PFSK-1 (cell line): ENCODE data around the gene DAB2IP.

Experiments
- POLR2AphosphoS5 ChIP-seq: IDR thresholded peaks from 2 replicates; pipeline ENCODE4 v1.6.1; 2012; ENCODE audit warnings: low read depth, mild to moderate bottlenecking, control low read depth, low read length, moderate library complexity
- REST ChIP-seq, 2 experiments: IDR thresholded peaks; 2 replicates each; pipeline versions ENCODE4 v1.6.1 to v1.8.0; 2011 to 2012; ENCODE audit warnings: low read depth in 2 of 2, low read length in 2 of 2, control low read depth in 1 of 2, inconsistent platforms in 1 of 2, mild to moderate bottlenecking in 1 of 2, moderate library complexity in 1 of 2; ENCODE audit not compliant: insufficient read depth in 1 of 2
- SIN3A ChIP-seq: IDR thresholded peaks from 2 replicates; pipeline ENCODE4 v1.6.1; 2012; ENCODE audit warnings: mild to moderate bottlenecking, low read length, moderate library complexity, borderline replicate concordance; ENCODE audit not compliant: insufficient read depth
- TAF1 ChIP-seq: IDR thresholded peaks from 2 replicates; pipeline ENCODE4 v1.6.1; 2012; ENCODE audit warnings: low read length, control low read depth, borderline replicate concordance; ENCODE audit not compliant: insufficient read depth

DNA sequence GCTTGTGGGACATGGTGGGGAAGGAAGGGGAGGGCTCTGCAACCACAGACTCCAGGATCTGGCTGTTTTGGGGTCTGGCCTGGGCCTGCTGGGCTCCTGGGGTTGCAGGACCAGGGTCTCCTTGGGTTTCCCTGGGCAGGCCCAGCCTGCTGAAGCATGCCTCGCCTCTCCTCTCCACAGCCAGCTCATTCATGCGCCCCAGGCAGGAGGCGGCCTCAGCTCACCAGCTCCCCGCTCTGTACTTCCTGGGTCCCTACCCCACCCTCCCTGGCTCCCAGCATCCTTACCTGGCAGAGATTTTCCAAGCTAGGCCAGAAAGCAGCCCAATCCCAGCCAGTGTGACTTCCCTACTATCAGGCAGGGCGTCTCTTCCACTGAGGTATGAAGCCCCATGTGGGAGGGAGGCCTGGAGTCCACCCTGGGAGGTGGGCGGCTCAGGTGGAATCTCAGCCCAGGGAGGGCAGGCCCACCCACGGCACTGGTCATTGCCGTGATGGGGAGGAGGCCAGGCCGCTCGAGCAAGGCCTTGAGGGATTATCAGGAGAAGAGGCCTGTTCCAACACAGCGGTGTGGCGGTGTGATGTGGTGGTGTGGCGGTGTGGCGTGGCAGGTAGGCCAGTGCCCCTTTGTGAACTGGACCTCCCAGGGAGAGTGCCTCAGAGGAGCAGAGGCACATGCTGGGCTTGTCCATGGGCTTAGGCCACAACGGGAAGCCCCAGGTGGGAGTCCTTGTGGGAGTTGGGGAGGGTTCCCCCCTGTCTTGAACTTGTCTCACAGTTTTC is 103.4 kb downstream of the DAB2IP start:
- TF ChIP-seq POLR2AphosphoS5 (no peak), REST (IDR thresholded peaks at IDR 0.05; ENCODE audit: insufficient read depth in 1 of 2, low read depth in 2 of 2, low read length in 2 of 2) (no peak), TAF1 (no peak), SIN3A (no peak)
